Colonic mucosa (tissue), 4 donors: Measurements from ENCODE around the gene SMYD1. TPM values are rescaled to one million over a fixed set of nuclear protein-coding genes. Genes with fewer than 3 reads are reported as not detected.

Experiments used
- DNase-seq: peaks from one replicate; pipeline ENCODE4 v3.0.0-alpha.2; 2020
- H3K27ac ChIP-seq: fragments of 200-600 bp; one replicate; pipeline ENCODE4 v1.8.0; 2021
- H3K27me3 ChIP-seq: fragments of 200-600 bp; one replicate; pipeline ENCODE4 v1.8.0; 2021
- H3K36me3 ChIP-seq: fragments of 200-600 bp; one replicate; pipeline ENCODE4 v1.8.0; 2021
- H3K4me1 ChIP-seq: fragments of 200-600 bp; one replicate; pipeline ENCODE4 v1.8.0; 2021; ENCODE audit warnings: mild to moderate bottlenecking
- H3K4me3 ChIP-seq: fragments of 200-600 bp; one replicate; pipeline ENCODE4 v1.8.0; 2021
- H3K9ac ChIP-seq, 2 donors: one replicate each; pipeline ENCODE4 v1.7.0; 2013; ENCODE audit warnings: control low read depth in 2 of 2, low read depth in 2 of 2, low read length in 2 of 2
- H3K9me3 ChIP-seq: fragments of 200-600 bp; one replicate; pipeline ENCODE4 v1.8.0; 2021
- CTCF ChIP-seq: fragments of 200-600 bp; IDR thresholded peaks from one replicate; pipeline ENCODE4 v1.8.0; 2022; ENCODE audit warnings: antibody characterized with exemption, mild to moderate bottlenecking
- intact Hi-C: fragments of 100-400 bp; cut with DNase I; formaldehyde crosslinking; loops from one replicate; pipeline ENCODE4 v1.14.1; 2022
- total RNA-seq, 2 donors: library from RNA; stranded (reverse); fragmentation: NEBNext Ultra II Directional in 1 of 2; extraction: Animal tissue kit (Norgen Biotek cat#: 25700) in 1 of 2; gene quantifications; one replicate each; pipeline ENCODE4 v1.2.1, GENCODE V29; 2021
- donor health status: healthy.
- donor health status: DM: no; HTN: no; CAD: no.
- donor health status: DM: no; HTN: no; CAD: no.

Gene SMYD1
- total RNA-seq, 2 donors from 2014 or later, result 1.9 TPM; not detected in 1

- no peaks in the 10 kb centered on the region for H3K9me3 ChIP-seq
- H3K4me1 ChIP-seq, result no peaks in the 10 kb centered on the region
- no peak for DNase-seq
- no peak for TF ChIP-seq CTCF
- intact Hi-C loops, result no loop called here
- no peaks in the 10 kb centered on the region for H3K27me3 ChIP-seq
- H3K9ac ChIP-seq, result no peak overlapping the region
- H3K4me3 ChIP-seq, result no peak overlapping the region
- H3K36me3 ChIP-seq, result no peaks in the 10 kb centered on the region
- no peak overlapping the region for H3K27ac ChIP-seq
Observed at GRCh38 chr2:88088999-88089398, 21.4 kb downstream of the SMYD1 start.

GRCh38 chr2:88090446-88091283 is 23.0 kb downstream of the SMYD1 start:
- TF ChIP-seq CTCF, result no peak
- H3K9me3 ChIP-seq, result no peaks in the 10 kb centered on the region
- no peaks in the 10 kb centered on the region for H3K27me3 ChIP-seq
- intact Hi-C loops, result no loop called here
- H3K36me3 ChIP-seq, result no peaks in the 10 kb centered on the region
- H3K4me1 ChIP-seq, result no peaks in the 10 kb centered on the region
- no peak overlapping the region for H3K9ac ChIP-seq
- no peak overlapping the region for H3K4me3 ChIP-seq
- DNase-seq, result no peak
- no peak overlapping the region for H3K27ac ChIP-seq

- Histone ChIP-seq H3K27ac (no peak overlapping the region), H3K9ac (no peak overlapping the region), H3K27me3 (no peaks in the 10 kb centered on the region), H3K4me1 (no peaks in the 10 kb centered on the region), H3K4me3 (no peak overlapping the region), H3K36me3 (no peaks in the 10 kb centered on the region), H3K9me3 (no peaks in the 10 kb centered on the region)
- TF ChIP-seq CTCF, result no peak
- intact Hi-C loops, result no loop called here
- no peak for DNase-seq
Observed at GRCh38 chr2:88091943-88092342, 24.3 kb downstream of the SMYD1 start.

- intact Hi-C loops, result no loop called here
- TF ChIP-seq CTCF, result no peak
- H3K36me3 ChIP-seq, result no peaks in the 10 kb centered on the region
Observed at GRCh38 chr2:88092773-88093172, 25.1 kb downstream of the SMYD1 start.

GRCh38 chr2:88095022-88095421 is 27.4 kb downstream of the SMYD1 start:
- Histone ChIP-seq H3K4me3 (no peak overlapping the region), H3K9me3 (no peaks in the 10 kb centered on the region), H3K36me3 (no peaks in the 10 kb centered on the region), H3K27me3 (no peaks in the 10 kb centered on the region), H3K4me1 (no peaks in the 10 kb centered on the region), H3K9ac (no peak overlapping the region), H3K27ac (no peak overlapping the region)
- no peak for DNase-seq
- intact Hi-C loops, result no loop called here
- no peak for TF ChIP-seq CTCF

More at GRCh38 chr2:88092773-88093172, 25.1 kb downstream of the SMYD1 start:
- Histone ChIP-seq H3K9ac (no peak overlapping the region), H3K27me3 (no peaks in the 10 kb centered on the region), H3K4me1 (no peaks in the 10 kb centered on the region), H3K4me3 (no peak overlapping the region), H3K27ac (no peak overlapping the region), H3K9me3 (no peaks in the 10 kb centered on the region)
- DNase-seq, result no peak
